Esophagus squamous epithelium (tissue), 4 donors: ENCODE results near the gene SYTL1.

Source experiments
- POLR2A ChIP-seq, 4 donors: fragments of 450-650 bp; IDR thresholded peaks; one replicate each; pipeline ENCODE4 v1.6.1; 2017; ENCODE audit warnings: antibody characterized with exemption in 4 of 4, mild to moderate bottlenecking in 4 of 4, moderate library complexity in 3 of 4
- TF ChIP-seq, protein P1 (sequence below), 6 experiments: fragments of 450-650 bp in 4 of 6; fragments of 200-600 bp in 2 of 6; sonication (generic) in 2 of 6; IDR thresholded peaks; one replicate each; pipeline ENCODE4 v1.5.1; 2016 to 2019; ENCODE audit warnings: antibody characterized with exemption in 6 of 6, mild to moderate bottlenecking in 4 of 6, moderate library complexity in 4 of 6

DNA sequence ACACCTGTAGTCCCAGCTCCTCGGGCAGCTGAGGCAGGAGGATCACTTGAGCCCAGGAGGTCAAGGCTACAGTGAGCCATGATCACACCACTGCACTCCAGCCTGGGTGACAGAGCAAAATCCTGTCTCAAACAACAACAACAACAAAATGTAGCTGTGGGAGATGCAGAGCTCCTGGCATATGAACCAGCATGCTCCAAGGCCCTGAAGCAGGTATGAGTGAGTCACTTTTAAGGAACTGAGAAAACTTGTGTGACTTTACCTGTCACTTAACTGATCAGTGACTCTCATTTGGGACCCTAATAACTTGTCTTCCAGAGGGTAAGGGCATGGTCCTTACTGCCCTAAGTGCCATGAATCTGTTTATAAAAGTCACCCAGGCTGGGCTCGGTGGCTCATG is 39.2 kb upstream of the SYTL1 start:
- TF ChIP-seq POLR2A (IDR thresholded peaks at IDR 0.05), result no peak
- TF ChIP-seq, protein P1, sequence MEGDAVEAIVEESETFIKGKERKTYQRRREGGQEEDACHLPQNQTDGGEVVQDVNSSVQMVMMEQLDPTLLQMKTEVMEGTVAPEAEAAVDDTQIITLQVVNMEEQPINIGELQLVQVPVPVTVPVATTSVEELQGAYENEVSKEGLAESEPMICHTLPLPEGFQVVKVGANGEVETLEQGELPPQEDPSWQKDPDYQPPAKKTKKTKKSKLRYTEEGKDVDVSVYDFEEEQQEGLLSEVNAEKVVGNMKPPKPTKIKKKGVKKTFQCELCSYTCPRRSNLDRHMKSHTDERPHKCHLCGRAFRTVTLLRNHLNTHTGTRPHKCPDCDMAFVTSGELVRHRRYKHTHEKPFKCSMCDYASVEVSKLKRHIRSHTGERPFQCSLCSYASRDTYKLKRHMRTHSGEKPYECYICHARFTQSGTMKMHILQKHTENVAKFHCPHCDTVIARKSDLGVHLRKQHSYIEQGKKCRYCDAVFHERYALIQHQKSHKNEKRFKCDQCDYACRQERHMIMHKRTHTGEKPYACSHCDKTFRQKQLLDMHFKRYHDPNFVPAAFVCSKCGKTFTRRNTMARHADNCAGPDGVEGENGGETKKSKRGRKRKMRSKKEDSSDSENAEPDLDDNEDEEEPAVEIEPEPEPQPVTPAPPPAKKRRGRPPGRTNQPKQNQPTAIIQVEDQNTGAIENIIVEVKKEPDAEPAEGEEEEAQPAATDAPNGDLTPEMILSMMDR (IDR thresholded peaks at IDR 0.05), result no peak
